IPS DF 6.9 (cell line): ENCODE results near the gene TLR5.

Experiments
- DNase-seq: peaks from one replicate; pipeline ENCODE4 v3.0.0-alpha.2; 2013; ENCODE audit warnings: low read depth, low spot score
- H3K27ac ChIP-seq: one replicate; pipeline ENCODE4 v1.5.1; 2013; ENCODE audit warnings: low read length, control low read depth
- H3K27me3 ChIP-seq: 2 replicates; pipeline ENCODE4 v1.6.1; 2013; ENCODE audit warnings: mild to moderate bottlenecking, low read length; ENCODE audit not compliant: control insufficient read depth, insufficient read depth
- H3K36me3 ChIP-seq: 2 replicates; pipeline ENCODE4 v1.6.1; 2013; ENCODE audit warnings: low read length; ENCODE audit not compliant: control insufficient read depth, insufficient read depth
- H3K4me1 ChIP-seq: 2 replicates; pipeline ENCODE4 v1.6.1; 2013; ENCODE audit warnings: low read length; ENCODE audit not compliant: control insufficient read depth, insufficient read depth
- H3K4me3 ChIP-seq: 2 replicates; pipeline ENCODE4 v1.5.1; 2013; ENCODE audit warnings: mild to moderate bottlenecking, low read length
- H3K9me3 ChIP-seq: 2 replicates; pipeline ENCODE4 v1.6.1; 2013; ENCODE audit warnings: low read length, inconsistent platforms; ENCODE audit not compliant: control insufficient read depth, insufficient read depth
- WGBS: extraction: QIAGEN DNeasy Blood & Tissue Kit; methylation state at CpG from one replicate; pipeline ENCODE4 v1.1.7; 2013; ENCODE audit warnings: mixed read lengths, missing lambda C conversion rate; ENCODE audit not compliant: insufficient read length, insufficient coverage; 5-methylcytosine and 5-hydroxymethylcytosine counted together

Gene TLR5

DNA sequence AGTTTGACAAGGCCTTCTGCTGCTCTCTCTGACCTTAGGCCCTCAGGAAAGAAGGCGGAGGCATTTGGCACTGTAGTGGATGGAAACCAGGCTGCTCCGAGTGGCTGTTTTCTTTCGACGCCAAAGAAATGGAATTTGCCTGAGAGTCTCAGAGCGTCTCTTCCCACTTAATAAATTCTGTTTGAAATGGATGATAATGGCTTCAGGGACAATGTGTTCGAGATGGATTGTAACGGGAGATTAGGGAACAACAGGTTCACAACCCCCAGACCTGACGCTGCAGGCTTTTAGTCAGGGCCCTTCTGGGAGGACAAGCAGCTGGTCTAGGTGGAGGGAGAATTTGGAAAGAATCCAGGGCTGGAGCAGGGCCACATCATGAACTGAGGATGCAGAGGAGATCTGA is 58.6 kb downstream of the TLR5 start:
- Histone ChIP-seq H3K9me3 (no peaks in the 10 kb centered on the region), H3K27ac (no peak overlapping the region), H3K27me3 (no peaks in the 10 kb centered on the region), H3K4me1 (no peaks in the 10 kb centered on the region), H3K4me3 (no peak overlapping the region), H3K36me3 (no peaks in the 10 kb centered on the region)
- no CpG with 5 or more reads among the region's 8 CpGs for whole genome bisulfite sequencing
- no peak for DNase-seq

DNA sequence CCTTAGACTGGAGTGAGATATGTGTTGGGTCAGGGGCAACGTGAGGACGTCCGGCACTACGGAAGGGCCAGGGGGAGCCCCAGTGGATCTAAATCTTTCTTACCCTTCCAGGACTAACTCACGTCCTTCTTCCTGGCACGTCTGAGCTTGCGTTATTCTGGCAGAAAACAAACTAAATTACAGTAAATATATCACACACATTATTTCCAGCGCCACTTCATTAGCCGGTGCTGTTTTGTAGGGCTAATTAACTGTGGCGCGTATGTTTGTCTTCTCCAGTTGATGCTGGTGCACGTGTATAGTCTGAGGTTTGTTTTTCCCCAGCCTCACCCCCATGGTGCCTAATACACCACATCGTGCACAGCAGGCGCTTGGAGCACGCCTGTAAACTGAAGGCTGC is 59.2 kb downstream of the TLR5 start:
- no CpG with 5 or more reads among the region's 15 CpGs for WGBS
- DNase-seq = no peak
- no peaks in the 10 kb centered on the region for H3K4me1 ChIP-seq

DNA sequence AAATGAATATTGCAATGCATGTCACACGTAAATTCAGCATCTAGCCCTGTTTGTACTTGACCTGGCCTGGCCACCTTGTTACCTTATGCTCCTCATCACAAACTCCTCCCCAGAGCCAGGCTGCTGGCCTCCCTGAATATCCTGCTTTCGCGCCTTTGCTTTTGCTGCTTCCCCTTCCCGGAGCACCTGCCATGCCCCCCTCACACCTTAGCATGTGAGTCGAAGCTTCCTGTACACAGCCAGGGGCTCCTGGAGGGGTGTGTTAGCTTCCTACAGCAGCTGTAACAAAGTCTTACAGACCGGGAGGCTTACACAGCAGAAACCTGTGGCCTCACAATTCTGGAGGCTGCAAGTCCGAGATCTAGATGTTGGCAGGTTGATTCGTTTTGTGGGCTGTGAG is 60.1 kb downstream of the TLR5 start:
- WGBS = no CpG with 5 or more reads among the region's 8 CpGs
- DNase-seq = no peak
- no peaks in the 10 kb centered on the region for H3K27me3 ChIP-seq
- H3K4me3 ChIP-seq = no peak overlapping the region
- no peaks in the 10 kb centered on the region for H3K4me1 ChIP-seq
- H3K27ac ChIP-seq = no peak overlapping the region
- H3K9me3 ChIP-seq = no peaks in the 10 kb centered on the region
- no peaks in the 10 kb centered on the region for H3K36me3 ChIP-seq

More for the DNA sequence above, 59.2 kb downstream of the TLR5 start:
- Histone ChIP-seq H3K27me3 (no peaks in the 10 kb centered on the region), H3K36me3 (no peaks in the 10 kb centered on the region), H3K27ac (no peak overlapping the region), H3K4me3 (no peak overlapping the region), H3K9me3 (no peaks in the 10 kb centered on the region)

DNA sequence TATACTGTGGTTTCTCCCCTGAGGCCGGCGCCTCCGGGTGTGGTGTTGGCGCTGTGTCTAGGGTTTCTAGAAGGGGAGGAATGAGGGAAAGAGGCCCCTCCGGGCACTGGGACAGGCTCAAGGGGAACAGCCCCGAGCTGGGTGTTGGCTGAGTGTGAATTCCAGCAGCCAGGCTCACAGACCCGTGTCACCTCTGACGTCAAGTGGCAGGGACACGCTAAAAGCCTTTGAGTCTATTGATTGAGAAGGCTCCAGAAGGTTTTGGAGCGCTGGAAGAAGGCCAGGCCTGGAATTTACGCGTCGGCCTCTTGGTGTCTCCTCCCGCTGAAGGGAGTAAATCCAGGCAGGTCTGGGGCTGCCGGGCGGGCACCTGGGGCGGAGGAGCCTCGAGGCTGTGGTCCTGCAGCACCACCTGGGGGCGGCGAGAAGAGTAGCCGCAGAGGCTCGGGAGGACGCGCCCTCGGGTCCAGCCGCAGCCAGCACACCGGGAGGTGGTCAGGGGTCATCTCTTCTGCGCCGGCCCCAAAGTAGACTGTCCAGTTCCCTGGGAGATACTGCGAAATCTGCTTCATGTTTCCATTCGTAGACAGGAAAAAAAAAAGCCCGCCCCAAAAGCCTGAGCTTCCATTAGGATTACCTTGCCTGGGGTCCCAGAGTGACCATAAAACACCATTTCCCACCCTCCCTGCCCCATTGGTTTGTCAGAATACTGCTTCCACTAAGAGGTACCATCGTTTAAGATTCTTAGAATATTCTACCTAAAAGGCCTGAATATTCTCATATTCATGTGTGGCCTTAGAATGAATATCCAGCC is 61.7 kb downstream of the TLR5 start:
- H3K4me1 ChIP-seq = no peaks in the 10 kb centered on the region
- peak; percentile 84 for DNase-seq
- no peak overlapping the region for H3K4me3 ChIP-seq
- no peaks in the 10 kb centered on the region for H3K27me3 ChIP-seq
- no CpG with 5 or more reads among the region's 33 CpGs for WGBS
- no peaks in the 10 kb centered on the region for H3K9me3 ChIP-seq
- no peak overlapping the region for H3K27ac ChIP-seq
- H3K36me3 ChIP-seq = no peaks in the 10 kb centered on the region

DNA sequence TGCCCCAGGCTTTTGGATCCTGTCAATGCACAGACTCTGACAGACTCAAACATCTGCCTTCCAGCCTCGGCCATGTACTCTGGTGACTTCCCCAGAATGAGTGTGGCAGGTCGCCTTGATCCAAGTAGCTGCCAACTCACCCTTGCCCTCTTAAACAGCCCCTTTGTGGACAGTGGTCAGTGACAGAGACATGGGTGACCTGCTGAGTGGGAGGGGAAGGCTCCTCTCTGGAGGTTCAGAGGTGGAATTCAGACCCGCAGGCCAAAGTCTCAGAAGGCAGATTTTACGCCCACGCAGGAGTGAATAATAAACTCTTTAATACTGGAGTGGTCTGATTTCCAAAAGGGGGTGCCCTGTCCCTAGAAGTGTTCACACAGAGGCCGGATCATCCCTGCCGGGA is 63.5 kb downstream of the TLR5 start:
- no CpG with 5 or more reads among the region's 7 CpGs for WGBS
- Histone ChIP-seq H3K9me3 (no peaks in the 10 kb centered on the region), H3K4me3 (no peak overlapping the region), H3K27me3 (no peaks in the 10 kb centered on the region), H3K36me3 (no peaks in the 10 kb centered on the region), H3K27ac (no peak overlapping the region), H3K4me1 (peaks cover 3% of the 10 kb centered on the region; the same call in 1 of the 2 replicates)
- DNase-seq = no peak

DNA sequence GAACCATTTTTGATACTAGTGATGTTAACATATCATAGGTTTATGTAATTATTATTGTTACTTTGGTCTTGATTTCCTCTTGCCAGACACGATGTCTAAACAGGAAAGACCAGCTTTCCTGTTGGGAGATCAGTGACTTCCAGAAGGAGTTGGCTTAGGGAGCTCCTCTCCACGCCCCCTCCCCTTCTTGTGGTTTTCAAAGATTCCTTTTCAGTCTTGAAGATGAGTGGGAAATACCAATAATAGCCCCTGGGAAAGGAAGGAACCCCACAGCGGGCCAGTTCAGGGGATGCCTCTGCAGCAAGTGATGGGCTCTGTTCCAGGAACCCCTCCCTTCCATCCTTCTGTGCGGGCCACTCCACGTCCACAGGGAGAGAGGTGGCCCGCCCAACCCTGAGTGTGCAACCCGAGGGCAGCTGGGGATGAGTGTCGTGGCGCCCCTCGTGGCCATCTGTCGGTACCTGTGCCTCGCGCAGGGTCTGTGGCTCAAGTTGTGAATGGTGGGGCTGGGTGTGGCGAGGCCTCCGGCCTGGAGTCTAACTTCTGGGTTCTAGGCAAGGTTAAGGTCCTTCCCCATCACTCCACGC is 65.7 kb downstream of the TLR5 start:
- H3K36me3 ChIP-seq = no peaks in the 10 kb centered on the region
- H3K4me1 ChIP-seq = peaks cover 5% of the 10 kb centered on the region; the same call in 1 of the 2 replicates
- no peaks in the 10 kb centered on the region for H3K27me3 ChIP-seq
- H3K9me3 ChIP-seq = no peaks in the 10 kb centered on the region
- DNase-seq = no peak
- no CpG with 5 or more reads among the region's 16 CpGs for WGBS
- no peak overlapping the region for H3K27ac ChIP-seq
- no peak overlapping the region for H3K4me3 ChIP-seq

DNA sequence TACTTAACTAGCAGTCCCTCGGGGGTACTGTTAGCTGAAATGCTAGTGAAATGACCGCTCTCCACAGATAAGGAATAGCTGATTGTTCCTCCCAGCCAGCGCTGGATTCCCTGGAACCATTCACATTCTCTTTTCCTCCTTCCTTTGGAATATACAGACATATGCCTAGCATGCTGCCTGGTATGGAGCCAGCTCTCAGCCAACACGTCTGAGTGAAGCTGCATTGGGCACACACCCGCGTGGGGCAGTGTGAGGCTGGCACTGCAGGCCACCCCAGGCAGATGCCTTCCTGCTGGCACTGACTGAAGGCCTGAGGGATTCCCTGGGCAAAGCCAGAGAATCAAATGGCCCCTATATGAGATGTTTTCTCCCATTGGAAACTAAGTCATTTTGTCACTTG is 66.7 kb downstream of the TLR5 start:
- WGBS = no CpG with 5 or more reads among the region's 6 CpGs
- Histone ChIP-seq H3K27ac (no peak overlapping the region), H3K27me3 (no peaks in the 10 kb centered on the region), H3K4me1 (peaks cover 5% of the 10 kb centered on the region; the same call in 1 of the 2 replicates), H3K9me3 (no peaks in the 10 kb centered on the region), H3K36me3 (no peaks in the 10 kb centered on the region), H3K4me3 (no peak overlapping the region)
- DNase-seq = no peak

DNA sequence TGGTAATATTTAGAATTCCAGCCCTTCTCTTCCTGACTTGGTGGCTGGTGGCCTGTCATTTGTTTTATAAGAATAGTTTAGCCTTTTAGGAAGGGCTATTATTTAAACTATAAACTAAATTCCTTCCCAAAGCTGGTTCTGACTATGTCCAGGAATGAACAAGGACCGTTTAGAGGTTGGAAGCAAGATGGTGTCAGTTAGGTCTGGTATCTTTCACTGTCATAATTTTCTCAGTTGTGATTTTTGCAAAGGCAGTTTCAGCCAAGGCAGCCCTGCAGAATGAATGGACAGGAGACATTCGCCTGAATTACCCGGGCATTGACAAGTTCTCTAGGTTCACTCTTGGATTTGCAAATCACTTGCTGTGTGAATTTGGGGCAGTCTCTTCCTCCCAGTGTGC is 67.2 kb downstream of the TLR5 start:
- WGBS = no CpG with 5 or more reads among the region's 3 CpGs
- Histone ChIP-seq H3K4me1 (peaks cover 5% of the 10 kb centered on the region; the same call in 1 of the 2 replicates), H3K27me3 (no peaks in the 10 kb centered on the region), H3K9me3 (no peaks in the 10 kb centered on the region), H3K36me3 (no peaks in the 10 kb centered on the region), H3K27ac (no peak overlapping the region), H3K4me3 (no peak overlapping the region)
- no peak for DNase-seq

DNA sequence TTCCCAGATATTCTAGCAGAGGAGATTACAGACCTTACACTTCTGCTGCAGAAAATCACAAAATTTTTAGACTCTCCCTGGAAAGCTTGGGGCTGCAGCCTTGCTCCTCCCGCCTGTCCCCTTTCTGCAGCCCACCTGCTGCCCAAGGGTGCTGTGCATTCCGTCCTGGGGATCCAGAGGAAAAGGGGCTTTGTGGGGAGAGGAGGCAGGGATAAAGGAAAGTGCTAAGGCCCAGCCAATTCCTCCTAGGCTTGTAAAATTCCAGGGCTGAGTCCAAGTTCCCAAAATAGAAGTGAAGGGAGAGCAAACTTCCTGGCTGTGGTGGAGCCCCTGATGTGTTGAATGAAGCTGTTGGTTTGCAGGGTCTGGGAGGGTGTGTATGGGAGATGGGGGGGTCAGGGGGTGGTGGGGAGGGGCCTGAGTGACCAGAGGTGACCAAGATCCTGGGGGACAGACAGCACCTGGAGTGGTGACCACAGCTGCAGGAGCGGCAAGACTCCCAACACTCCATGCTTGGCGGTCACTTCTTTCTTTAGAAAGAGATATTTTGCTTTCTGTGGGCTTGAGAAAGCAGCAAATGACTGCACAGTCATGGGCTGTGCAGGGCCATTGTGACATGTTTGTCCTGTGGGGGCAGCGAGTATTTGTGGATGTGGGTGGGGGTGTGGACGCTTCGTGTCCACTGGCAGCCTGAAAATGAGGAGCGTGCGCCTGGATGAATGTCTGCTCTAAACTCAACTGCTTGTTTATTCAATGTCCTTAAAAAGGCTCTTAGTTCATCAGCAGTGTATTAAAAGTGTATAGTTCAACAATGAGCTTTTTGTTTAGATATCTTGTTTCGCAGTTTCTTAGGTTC is 68.4 kb downstream of the TLR5 start:
- no peaks in the 10 kb centered on the region for H3K9me3 ChIP-seq
- H3K4me1 ChIP-seq = peaks cover 5% of the 10 kb centered on the region; the same call in 1 of the 2 replicates
- H3K36me3 ChIP-seq = no peaks in the 10 kb centered on the region
- H3K27ac ChIP-seq = no peak overlapping the region
- no peak for DNase-seq
- no peaks in the 10 kb centered on the region for H3K27me3 ChIP-seq
- no peak overlapping the region for H3K4me3 ChIP-seq
- no CpG with 5 or more reads among the region's 10 CpGs for WGBS

DNA sequence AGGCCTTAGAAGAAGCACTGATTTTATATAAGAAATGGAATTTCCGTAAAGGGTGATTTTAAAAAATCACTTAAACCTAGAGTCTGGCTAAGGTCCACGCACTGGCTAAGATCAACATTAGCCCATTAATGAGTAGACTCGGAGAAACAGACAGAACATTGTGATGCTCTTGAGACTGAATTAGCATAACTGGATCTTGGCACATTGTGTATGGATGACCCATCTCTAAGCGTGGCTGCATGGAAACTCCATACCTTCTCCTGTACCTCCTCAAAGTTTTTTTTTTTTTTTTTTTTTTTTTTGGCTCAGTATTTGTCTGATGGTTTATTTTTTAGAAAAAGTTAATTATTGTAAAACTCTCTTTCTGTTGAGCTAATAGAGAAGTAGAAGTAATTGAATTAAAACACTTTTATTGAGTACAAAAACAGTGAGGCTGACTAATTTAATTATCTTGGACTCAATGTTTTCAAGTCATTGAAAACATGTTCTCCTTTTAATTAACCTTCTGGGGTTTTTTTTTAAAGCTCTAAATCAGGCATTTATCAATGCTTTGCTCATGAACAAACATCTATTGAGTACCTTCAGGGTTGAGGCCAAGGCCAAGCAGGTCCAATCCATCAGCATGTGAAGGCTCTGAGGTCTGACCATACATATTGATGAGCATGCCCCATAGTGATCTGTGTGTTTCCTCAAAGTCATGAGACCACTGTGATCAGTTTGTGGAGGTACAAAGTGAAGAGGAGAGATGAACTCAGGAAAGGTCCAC is 74.0 kb downstream of the TLR5 start:
- no peaks in the 10 kb centered on the region for H3K4me1 ChIP-seq
- H3K27me3 ChIP-seq = no peaks in the 10 kb centered on the region
- WGBS = no CpG with 5 or more reads among the region's 4 CpGs
- no peak overlapping the region for H3K27ac ChIP-seq
- no peaks in the 10 kb centered on the region for H3K36me3 ChIP-seq
- no peaks in the 10 kb centered on the region for H3K9me3 ChIP-seq
- H3K4me3 ChIP-seq = no peak overlapping the region
- DNase-seq = no peak
